Gastroesophageal sphincter (tissue), 3 donors: ENCODE measurements around the gene ETV6.

Experiments used
- CTCF ChIP-seq, 4 experiments: fragments of 200-600 bp in 2 of 4; fragments of 450-650 bp in 2 of 4; sonication (generic) in 1 of 4; IDR thresholded peaks; one replicate each; pipeline ENCODE4 v1.5.1; 2017 to 2019; ENCODE audit warnings: antibody characterized with exemption in 4 of 4, mild to moderate bottlenecking in 2 of 4, moderate library complexity in 2 of 4
- EP300 ChIP-seq: sonication (generic); formaldehyde crosslinking; IDR thresholded peaks from one replicate; pipeline ENCODE4 v1.6.1; 2017; ENCODE audit warnings: antibody characterized with exemption, mild to moderate bottlenecking
- POLR2A ChIP-seq, 2 donors: fragments of 450-650 bp; IDR thresholded peaks; one replicate each; pipeline ENCODE4 v1.6.1; 2017; ENCODE audit warnings: antibody characterized with exemption in 2 of 2, mild to moderate bottlenecking in 2 of 2, moderate library complexity in 1 of 2
- POLR2AphosphoS5 ChIP-seq: sonication (generic); formaldehyde crosslinking; IDR thresholded peaks from one replicate; pipeline ENCODE4 v1.6.1; 2017; ENCODE audit warnings: antibody characterized with exemption

GRCh38 chr12:11722071-11722470, 72.6 kb downstream of the ETV6 start:
- TF ChIP-seq POLR2AphosphoS5 (no peak), CTCF (IDR thresholded peaks at IDR 0.05) (no peak), POLR2A (IDR thresholded peaks at IDR 0.05) (no peak), EP300 (no peak)
